ENCODE data around the gene FAF2. TPM values are rescaled to one million over a fixed set of nuclear protein-coding genes. Genes with fewer than 3 reads are reported as not detected.

FAF2 gene
- total RNA-seq, 2 experiments from 2014 or later: 34.4 to 34.6 TPM

DNA sequence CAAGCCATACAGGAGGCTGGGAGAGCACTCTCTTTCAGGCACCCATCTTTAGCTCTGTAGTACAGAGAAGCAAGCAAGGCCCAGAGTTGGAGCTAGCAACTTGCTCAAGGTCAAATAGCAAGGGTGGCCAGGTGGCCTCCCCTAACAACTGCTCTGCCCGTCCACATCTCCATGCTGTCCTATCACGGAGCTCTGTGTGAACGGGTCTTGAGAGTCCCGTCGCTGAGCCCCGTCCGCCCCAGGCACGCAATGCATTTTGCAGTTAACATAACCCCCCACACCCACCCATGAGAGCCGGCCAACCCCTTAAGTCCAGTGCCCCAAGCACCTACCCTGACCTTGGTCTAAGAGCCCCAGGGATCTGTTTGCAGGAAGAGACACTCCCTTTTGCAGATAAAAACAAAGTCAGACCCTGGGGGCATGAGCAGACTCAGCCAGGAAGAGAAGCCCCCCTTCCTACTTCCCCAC lies 87.5 kb downstream of the FAF2 start:
- peak; percentile 31 for DNase-seq
- ChIA-PET CTCF (interaction anchor here (1.0 to 6.8 kb wide), 4 partner anchors 8 to 119 kb away, joined by 3 to 34 read pairs (median 30); partner anchors contain the start of genes CLTB and FAF2), POLR2A (interaction anchor here (0.8 to 3.4 kb wide), 4 partner anchors 8 to 111 kb away, joined by 3 to 20 read pairs (median 4); partner anchors contain the start of gene FAF2)
- Mint-ChIP-seq H3K27ac (peak overlapping the region; percentile 97), H3K4me3 (peak overlapping the region; percentile 92), H3K27me3 (no peaks in the 10 kb centered on the region), H3K36me3 (peaks cover 13% of the 10 kb centered on the region), H3K9me3 (no peaks in the 10 kb centered on the region), H3K4me1 (ENCODE audit: low read depth) (peaks cover 56% of the 10 kb centered on the region)
- intact Hi-C loops (cut with micrococcal nuclease): loop anchor here (2.0 to 10.0 kb wide), 6 partner anchors 119 to 1041 kb away; partner anchors contain the start of genes CLTB, GRK6, HRH2 and KIAA1191

DNA sequence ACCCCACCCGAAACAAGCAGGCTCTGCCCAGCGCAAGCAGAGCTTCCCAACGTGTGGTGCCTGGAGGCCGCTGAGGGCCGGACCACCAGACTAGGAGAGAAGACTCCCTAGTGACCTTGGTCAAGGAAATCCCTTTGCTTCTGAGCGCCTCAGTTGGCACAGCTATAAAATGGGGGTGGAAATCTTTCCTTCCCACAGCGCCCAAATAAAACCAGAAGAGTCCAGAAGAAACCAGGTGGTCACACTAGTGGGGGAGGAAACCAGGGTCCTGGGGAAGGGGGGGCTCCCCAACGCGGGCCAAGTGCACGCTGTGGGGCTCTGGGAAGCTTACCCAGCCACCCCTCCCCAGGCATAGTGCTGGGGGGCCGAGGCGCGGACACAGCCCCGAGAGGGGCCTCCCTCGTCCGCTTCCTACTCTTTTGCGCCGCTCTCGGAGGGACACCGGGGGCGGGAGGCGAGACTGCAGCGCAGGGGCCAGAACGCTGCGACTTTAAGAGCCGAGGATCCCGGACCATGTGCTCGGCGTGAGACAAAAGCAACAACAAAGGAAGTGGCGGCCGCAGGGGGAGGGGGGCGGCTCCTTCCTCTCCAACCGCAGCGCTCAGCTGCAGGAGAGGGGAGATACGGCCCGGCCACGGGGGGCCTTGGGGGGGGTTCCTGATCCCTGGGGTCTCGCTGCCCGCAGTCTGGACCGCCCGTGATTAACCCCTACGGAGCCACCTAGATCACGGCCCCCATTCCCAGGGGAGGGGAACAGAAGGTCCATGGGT lies 88.1 kb downstream of the FAF2 start:
- Mint-ChIP-seq H3K36me3 (peaks cover 9% of the 10 kb centered on the region), H3K27me3 (no peaks in the 10 kb centered on the region), H3K4me1 (ENCODE audit: low read depth) (peaks cover 57% of the 10 kb centered on the region), H3K9me3 (no peaks in the 10 kb centered on the region), H3K27ac (peak overlapping the region; percentile 97), H3K4me3 (peak overlapping the region; percentile 92)
- POLR2A ChIA-PET: interaction anchor here (0.8 to 3.4 kb wide), 8 partner anchors 7 to 121 kb away, joined by 3 to 20 read pairs (median 4); partner anchors contain the start of genes CLTB and FAF2
- DNase-seq: peak; percentile 89
- intact Hi-C loops (cut with micrococcal nuclease): loop anchor here (2.0 to 10.0 kb wide), 6 partner anchors 120 to 1042 kb away; partner anchors contain the start of genes CLTB, GRK6, HRH2 and KIAA1191
- CTCF ChIA-PET: interaction anchor here (1.0 to 6.8 kb wide), 4 partner anchors 7 to 120 kb away, joined by 3 to 34 read pairs (median 30); partner anchors contain the start of genes CLTB and FAF2

DNA sequence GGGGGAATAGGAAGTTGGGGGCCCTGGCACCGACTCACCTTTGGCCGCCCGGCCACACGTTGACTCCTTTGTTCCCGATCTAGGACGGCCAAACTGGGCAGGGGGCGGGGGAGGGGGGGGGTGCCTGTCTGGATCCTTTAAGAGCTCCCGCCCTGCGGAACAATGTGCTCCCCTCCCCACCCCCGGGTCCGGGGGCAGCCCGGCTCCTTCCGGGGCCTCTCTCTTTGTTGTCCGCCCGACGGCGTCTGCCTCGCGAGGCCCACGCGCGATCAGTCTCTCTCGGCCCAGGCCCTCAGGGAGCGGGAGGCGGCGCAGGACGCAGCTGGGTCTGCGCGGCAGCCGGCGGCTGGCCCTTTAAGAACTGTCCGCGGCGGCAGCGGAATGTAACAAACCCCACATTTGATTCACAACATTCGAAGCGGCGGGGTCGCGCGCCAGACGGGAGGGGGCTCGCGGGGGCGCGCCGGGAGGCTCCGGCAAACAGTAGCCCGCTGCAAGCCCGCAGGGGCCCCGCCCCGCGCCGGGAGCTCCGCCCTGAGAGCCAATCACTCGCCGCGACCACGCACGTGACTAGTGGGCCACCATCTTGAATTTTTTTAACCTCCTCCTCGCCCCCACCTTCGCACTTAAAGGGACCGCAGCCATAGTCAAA lies 88.8 kb downstream of the FAF2 start, which contains the start of gene RNF44:
Gene RNF44, minus strand, starts transcription at position 501 of the 652 bp plus-strand sequence. CDS start 4,930 bp downstream, outside the sequence.
- peak within 1 kb of the TSS; percentile 97 for H3K27ac Mint-ChIP-seq
- H3K4me3 Mint-ChIP-seq: peak within 1 kb of the TSS; percentile 92
- ChIA-PET POLR2A (interaction anchor here (0.6 to 1.9 kb wide), 9 partner anchors 10 to 890 kb away, joined by 3 to 12 read pairs (median 5); partner anchors contain the start of genes CLTB, FAF2, GRK6 and HIGD2A), CTCF (interaction anchor here (1.3 to 4.2 kb wide), 5 partner anchors 37 to 773 kb away, joined by 3 to 33 read pairs (median 6); partner anchors contain the start of genes CLTB and FAF2)
- intact Hi-C loops (cut with micrococcal nuclease): loop anchor here (1.0 to 10.0 kb wide), 10 partner anchors 89 to 1042 kb away; partner anchors contain the start of genes CLTB, FAF2, GRK6 and HRH2
- H3K4me1 Mint-ChIP-seq (ENCODE audit: low read depth): peaks cover 58% of the 10 kb centered on the region
- H3K27me3 Mint-ChIP-seq: no peaks in the 10 kb centered on the region
- peak; percentile 99 for DNase-seq
- no peaks in the 10 kb centered on the region for H3K9me3 Mint-ChIP-seq
- peaks cover 8% of the 10 kb centered on the region for H3K36me3 Mint-ChIP-seq

GRCh38 chr5:176537554-176538229 lies 89.5 kb downstream of the FAF2 start:
- peak overlapping the region; percentile 97 for H3K27ac Mint-ChIP-seq
- H3K36me3 Mint-ChIP-seq: peaks cover 8% of the 10 kb centered on the region
- H3K4me1 Mint-ChIP-seq (ENCODE audit: low read depth): peaks cover 62% of the 10 kb centered on the region
- CTCF ChIA-PET: interaction anchor here (1.0 to 4.2 kb wide), 7 partner anchors 13 to 772 kb away, joined by 3 to 33 read pairs (median 4); partner anchors contain the start of genes CLTB and FAF2
- no peaks in the 10 kb centered on the region for H3K9me3 Mint-ChIP-seq
- peak; percentile 99 for DNase-seq
- peak overlapping the region; percentile 92 for H3K4me3 Mint-ChIP-seq
- intact Hi-C loops (cut with micrococcal nuclease): loop anchor here (1.0 to 10.0 kb wide), 10 partner anchors 89 to 1043 kb away; partner anchors contain the start of genes CLTB, FAF2, GRK6 and HRH2
- H3K27me3 Mint-ChIP-seq: no peaks in the 10 kb centered on the region
- POLR2A ChIA-PET: interaction anchor here (0.6 to 1.9 kb wide), 10 partner anchors 9 to 889 kb away, joined by 3 to 12 read pairs (median 4); partner anchors contain the start of genes CLTB, FAF2, GRK6 and HIGD2A

DNA sequence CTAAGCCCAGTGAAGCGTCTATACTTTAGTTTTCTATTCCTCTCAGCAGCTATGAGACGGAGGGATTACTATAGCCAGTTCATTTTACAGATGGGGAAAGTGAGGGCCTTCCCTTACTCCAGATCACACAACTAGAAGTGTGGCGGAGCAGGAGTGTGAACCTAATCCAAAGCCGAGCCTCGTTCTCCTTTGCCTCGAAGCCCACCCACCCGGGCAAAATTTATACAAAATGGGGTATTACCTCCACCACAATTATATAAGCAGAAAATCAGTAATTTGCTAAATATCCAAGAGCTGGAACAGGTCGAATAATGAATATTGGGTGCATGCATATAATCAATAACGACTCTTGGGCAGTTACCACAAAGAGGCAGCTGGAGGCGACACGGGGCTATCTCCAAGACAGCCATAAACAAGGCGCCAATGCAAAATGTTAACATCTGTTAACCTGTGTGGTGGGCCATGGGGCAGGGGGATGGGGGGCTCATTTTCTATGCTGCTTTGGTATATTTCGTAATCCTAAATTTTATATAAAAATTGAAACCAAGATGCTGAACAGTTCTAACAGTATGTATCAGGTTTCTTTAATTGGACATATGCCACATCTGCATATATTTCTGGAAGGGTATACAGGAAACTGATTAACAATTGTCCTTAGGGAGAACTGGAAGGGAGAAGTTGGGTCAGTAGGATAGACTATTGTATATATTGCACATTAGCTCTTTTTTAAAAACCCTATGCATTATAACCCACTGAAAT lies 90.2 kb downstream of the FAF2 start:
- no peak for DNase-seq
- POLR2A ChIA-PET: interaction anchor here (0.6 to 1.9 kb wide), 6 partner anchors 12 to 888 kb away, joined by 3 to 12 read pairs (median 5); partner anchors contain the start of genes FAF2, GRK6, HIGD2A and KIAA1191
- Mint-ChIP-seq H3K27ac (peak overlapping the region; percentile 97), H3K27me3 (no peaks in the 10 kb centered on the region), H3K36me3 (peaks cover 8% of the 10 kb centered on the region), H3K9me3 (no peaks in the 10 kb centered on the region), H3K4me3 (peak overlapping the region; percentile 92), H3K4me1 (ENCODE audit: low read depth) (peaks cover 55% of the 10 kb centered on the region)
- intact Hi-C loops (cut with micrococcal nuclease): loop anchor here (5.0 to 10.0 kb wide), 4 partner anchors 176 to 1044 kb away; partner anchors contain the start of genes HRH2, KIAA1191 and NSD1
- CTCF ChIA-PET: interaction anchor here (1.0 to 4.2 kb wide), 6 partner anchors 12 to 771 kb away, joined by 3 to 33 read pairs (median 4); partner anchors contain the start of gene FAF2

GRCh38 chr5:176538989-176539384 lies 90.8 kb downstream of the FAF2 start:
- Mint-ChIP-seq H3K4me3 (no peak overlapping the region), H3K27me3 (no peaks in the 10 kb centered on the region), H3K4me1 (ENCODE audit: low read depth) (peaks cover 50% of the 10 kb centered on the region), H3K27ac (peak overlapping the region; percentile 97), H3K9me3 (no peaks in the 10 kb centered on the region), H3K36me3 (peaks cover 8% of the 10 kb centered on the region)
- intact Hi-C loops (cut with micrococcal nuclease): loop anchor here (5.0 to 10.0 kb wide), 4 partner anchors 177 to 1044 kb away; partner anchors contain the start of genes HRH2, KIAA1191 and NSD1
- CTCF ChIA-PET: interaction anchor here (1.0 to 1.2 kb wide), 2 partner anchors 12 to 180 kb away, joined by 4 read pairs; no protein-coding TSS in a partner anchor
- DNase-seq: no peak
- POLR2A ChIA-PET: no interaction called here

DNA sequence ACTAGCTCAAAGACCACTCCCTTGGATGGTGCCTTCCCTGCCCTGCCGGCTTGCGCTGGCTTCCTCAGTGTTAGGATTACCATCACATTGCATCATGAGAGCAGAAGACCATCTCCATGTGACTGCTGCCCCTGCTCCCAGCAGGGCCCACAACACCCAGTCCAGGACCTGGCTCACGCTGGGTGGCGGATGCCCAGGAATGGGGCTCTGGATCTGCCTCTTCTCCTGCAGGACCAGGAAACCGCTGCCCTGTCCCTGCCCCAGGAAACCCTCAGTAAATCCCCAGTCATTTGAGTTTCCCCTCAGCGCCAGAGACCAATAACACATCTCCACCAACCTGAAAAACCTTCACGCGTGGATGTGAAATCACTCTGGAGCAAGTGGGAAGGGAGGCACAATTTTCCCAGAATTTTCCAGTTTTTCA lies 92.3 kb downstream of the FAF2 start:
- no peaks in the 10 kb centered on the region for H3K27me3 Mint-ChIP-seq
- H3K4me3 Mint-ChIP-seq: no peak overlapping the region
- ChIA-PET CTCF (interaction anchor here (0.8 kb wide), 1 partner anchor 120 kb away, joined by 3 read pairs; no protein-coding TSS in a partner anchor), POLR2A (no interaction called here)
- peaks cover 48% of the 10 kb centered on the region for H3K4me1 Mint-ChIP-seq (ENCODE audit: low read depth)
- intact Hi-C loops (cut with micrococcal nuclease): no loop called here
- DNase-seq: no peak
- H3K36me3 Mint-ChIP-seq: peaks cover 4% of the 10 kb centered on the region
- no peaks in the 10 kb centered on the region for H3K9me3 Mint-ChIP-seq
- peak overlapping the region; percentile 95 for H3K27ac Mint-ChIP-seq

DNA sequence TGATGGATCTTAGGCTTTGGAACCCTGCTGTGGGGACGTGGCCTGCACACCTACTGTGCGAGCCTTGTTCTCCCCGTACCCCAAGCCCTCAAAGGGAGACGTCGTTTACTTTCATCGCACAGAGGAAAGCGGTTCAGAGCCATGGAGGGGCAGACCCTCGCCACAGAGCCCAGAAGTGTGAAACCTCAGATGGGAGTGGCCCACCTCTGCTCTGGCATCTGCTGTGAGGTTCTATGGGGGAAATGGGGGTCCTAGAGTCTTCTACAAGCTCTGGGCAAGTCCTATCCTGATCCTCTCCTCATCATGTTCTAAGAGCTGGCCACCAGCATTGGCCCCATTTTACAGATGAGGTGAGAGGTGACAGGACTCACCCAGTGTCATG lies 92.8 kb downstream of the FAF2 start:
- no peaks in the 10 kb centered on the region for H3K27me3 Mint-ChIP-seq
- CTCF ChIA-PET: no interaction called here
- H3K4me3 Mint-ChIP-seq: peak overlapping the region; percentile 83
- H3K36me3 Mint-ChIP-seq: peaks cover 2% of the 10 kb centered on the region
- intact Hi-C loops (cut with micrococcal nuclease): no loop called here
- peak overlapping the region; percentile 95 for H3K27ac Mint-ChIP-seq
- POLR2A ChIA-PET: no interaction called here
- peaks cover 52% of the 10 kb centered on the region for H3K4me1 Mint-ChIP-seq (ENCODE audit: low read depth)
- no peaks in the 10 kb centered on the region for H3K9me3 Mint-ChIP-seq
- no peak for DNase-seq

- POLR2A ChIA-PET: interaction anchor here (2.2 kb wide), 1 partner anchor 94 kb away, joined by 13 read pairs; the partner anchor contains the start of gene FAF2
- H3K4me1 Mint-ChIP-seq (ENCODE audit: low read depth): peaks cover 56% of the 10 kb centered on the region
- CTCF ChIA-PET: no interaction called here
Measured at GRCh38 chr5:176541338-176542134, 93.4 kb downstream of the FAF2 start.

More at GRCh38 chr5:176541338-176542134, 93.4 kb downstream of the FAF2 start:
- Mint-ChIP-seq H3K4me3 (peak overlapping the region; percentile 83), H3K27me3 (no peaks in the 10 kb centered on the region), H3K27ac (peak overlapping the region; percentile 95), H3K9me3 (no peaks in the 10 kb centered on the region), H3K36me3 (no peaks in the 10 kb centered on the region)
- intact Hi-C loops (cut with micrococcal nuclease): no loop called here
- DNase-seq: peak; percentile 81
